Measurements from ENCODE around the gene UNC93A. TPM values are rescaled to one million over a fixed set of nuclear protein-coding genes. Genes with fewer than 3 reads are reported as not detected.
"Not testable (repeated sequence)": the region's sequence is repeated elsewhere in the genome, so short reads cannot be mapped to it uniquely, and the experiment has no call there.

The UNC93A gene
- total RNA-seq, 2 experiments from 2014 or later, result not detected

DNA sequence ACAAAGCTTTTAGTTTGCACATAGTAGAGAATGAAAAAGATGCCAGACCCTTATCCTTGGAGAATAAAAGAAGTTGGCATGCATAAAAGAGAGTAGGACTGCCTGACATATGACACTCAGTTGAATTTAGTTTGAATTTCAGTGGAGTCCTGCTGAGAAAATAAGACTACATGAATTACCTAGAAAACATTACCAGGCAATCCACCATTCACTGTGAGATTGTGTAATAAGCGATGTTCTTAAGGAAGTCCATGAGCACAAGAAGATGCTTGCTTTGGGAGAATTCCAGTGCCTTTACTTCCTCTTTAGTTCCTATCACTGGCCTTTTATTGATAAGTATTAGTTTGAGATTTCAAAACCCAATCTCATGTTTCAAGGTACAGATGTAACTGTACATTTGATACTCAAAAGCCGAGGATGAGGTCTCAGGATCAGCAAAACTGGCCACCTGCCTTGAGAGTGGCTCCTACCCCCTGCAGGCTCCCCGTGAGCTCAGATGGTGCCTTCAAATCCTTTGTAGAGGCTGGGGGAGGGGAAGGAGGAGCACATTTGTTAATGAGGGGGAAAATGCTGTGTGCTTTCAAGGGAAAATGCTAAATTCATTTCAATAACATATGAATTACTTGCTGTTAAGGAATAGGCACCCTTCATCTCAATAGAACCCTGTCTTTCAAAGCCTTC, 11.2 kb upstream of the UNC93A start:
- Histone ChIP-seq H3K4me3 (ENCODE audit: low read depth, low read length, poor library complexity, severe bottlenecking) (no peak overlapping the region), H3K79me2 (ENCODE audit: insufficient read depth, low read depth, low read length) (no peaks in the 10 kb centered on the region), H4K20me1 (ENCODE audit: insufficient read depth, low read length) (no peaks in the 10 kb centered on the region), H3K4me1 (ENCODE audit: insufficient read depth, low read length, poor library complexity, severe bottlenecking) (no peaks in the 10 kb centered on the region), H2AFZ (ENCODE audit: low read length) (no peak overlapping the region), H3K27ac (ENCODE audit: low read depth, low read length, poor library complexity, severe bottlenecking) (no peak overlapping the region), H3K9me3 (ENCODE audit: low read length) (no peaks in the 10 kb centered on the region), H3K4me2 (ENCODE audit: low read length) (no peak overlapping the region), H3K9me2 (ENCODE audit: insufficient read depth, low read length) (no peaks in the 10 kb centered on the region), H3K36me3 (ENCODE audit: insufficient read depth, low read length) (no peaks in the 10 kb centered on the region)
- ChIA-PET POLR2A (interaction anchor here (0.6 to 1.1 kb wide), 2 partner anchors 11 to 1077 kb away, joined by 3 to 7 read pairs; partner anchors contain the start of gene UNC93A), CTCF (ENCODE audit: unreplicated experiment) (no interaction called here)
- intact Hi-C loops (cut with micrococcal nuclease; ENCODE audit: unreplicated experiment), result no loop called here
- TF ChIP-seq EZH2phosphoT487 (IDR thresholded peaks at IDR 0.05; ENCODE audit: borderline replicate concordance, low read depth, low read length) (no peak), CTCF (conservative IDR thresholded peaks at IDR 0.05; ENCODE audit: low read length) (no peak)
- BruUV-seq (replicated peaks), result no TSS peak
- no peak for DNase-seq (ENCODE audit: low spot score)

DNA sequence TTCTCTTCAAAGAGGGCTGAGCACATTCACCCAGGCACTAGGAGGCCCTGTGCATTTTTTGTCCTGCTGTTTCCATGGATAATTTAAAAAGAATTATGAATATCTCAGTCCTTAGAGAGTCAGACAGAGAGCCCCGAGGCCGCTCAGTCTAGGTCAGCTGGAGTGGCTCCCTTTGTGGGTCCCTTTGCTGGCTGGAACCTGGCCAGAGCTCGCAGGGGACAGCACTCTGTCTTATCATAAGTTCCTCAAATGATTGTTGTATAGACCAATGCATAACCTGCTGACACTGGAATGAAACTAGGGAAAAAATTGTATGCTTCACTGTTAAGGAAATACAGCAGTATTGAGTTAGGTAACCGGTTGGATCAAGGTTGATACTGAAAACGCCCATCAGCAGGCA, 10.6 kb upstream of the UNC93A start:
- DNase-seq (ENCODE audit: low spot score); H3K9me2 ChIP-seq (ENCODE audit: insufficient read depth, low read length); H3K9me3 ChIP-seq (ENCODE audit: low read length); H4K20me1 ChIP-seq (ENCODE audit: insufficient read depth, low read length); CTCF ChIA-PET (ENCODE audit: unreplicated experiment); intact Hi-C loops (cut with micrococcal nuclease; ENCODE audit: unreplicated experiment); H3K36me3 ChIP-seq (ENCODE audit: insufficient read depth, low read length); H3K27ac ChIP-seq (ENCODE audit: low read depth, low read length, poor library complexity, severe bottlenecking); H2AFZ ChIP-seq (ENCODE audit: low read length); POLR2A ChIA-PET; H3K4me2 ChIP-seq (ENCODE audit: low read length); BruUV-seq (replicated peaks); H3K4me1 ChIP-seq (ENCODE audit: insufficient read depth, low read length, poor library complexity, severe bottlenecking); H3K4me3 ChIP-seq (ENCODE audit: low read depth, low read length, poor library complexity, severe bottlenecking); H3K79me2 ChIP-seq (ENCODE audit: insufficient read depth, low read depth, low read length): not testable (repeated sequence)

DNA sequence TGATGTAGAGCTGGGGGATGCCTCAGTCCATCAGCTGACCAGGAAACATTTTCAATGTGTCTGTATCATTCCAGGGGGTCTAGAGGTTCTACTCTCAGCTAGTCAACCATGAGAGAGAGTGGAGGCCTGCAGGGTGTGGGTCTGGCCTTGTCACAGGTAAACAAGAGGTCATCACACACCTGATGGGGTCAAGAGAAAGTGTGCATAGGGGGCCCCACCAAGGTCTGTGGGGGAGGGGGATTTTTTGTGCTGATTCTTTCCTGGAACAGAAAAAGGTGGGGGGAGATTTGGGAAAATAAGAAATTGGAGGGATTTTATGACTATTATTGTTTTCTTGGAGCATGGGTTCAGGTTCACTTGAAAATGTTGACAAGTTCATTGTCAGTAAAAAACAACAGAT, 8.9 kb upstream of the UNC93A start:
- Histone ChIP-seq H3K79me2 (ENCODE audit: insufficient read depth, low read depth, low read length) (no peaks in the 10 kb centered on the region), H3K4me1 (ENCODE audit: insufficient read depth, low read length, poor library complexity, severe bottlenecking) (no peaks in the 10 kb centered on the region), H3K4me2 (ENCODE audit: low read length) (no peak overlapping the region), H3K4me3 (ENCODE audit: low read depth, low read length, poor library complexity, severe bottlenecking) (no peak overlapping the region), H2AFZ (ENCODE audit: low read length) (no peak overlapping the region), H3K9me2 (ENCODE audit: insufficient read depth, low read length) (no peaks in the 10 kb centered on the region), H3K27ac (ENCODE audit: low read depth, low read length, poor library complexity, severe bottlenecking) (no peak overlapping the region), H3K36me3 (ENCODE audit: insufficient read depth, low read length) (no peaks in the 10 kb centered on the region), H3K9me3 (ENCODE audit: low read length) (no peaks in the 10 kb centered on the region), H4K20me1 (ENCODE audit: insufficient read depth, low read length) (no peaks in the 10 kb centered on the region)
- no TSS peak for BruUV-seq (replicated peaks)
- TF ChIP-seq EZH2phosphoT487 (IDR thresholded peaks at IDR 0.05; ENCODE audit: borderline replicate concordance, low read depth, low read length), result no peak
- TF ChIP-seq CTCF (conservative IDR thresholded peaks at IDR 0.05; ENCODE audit: low read length), result no peak
- CTCF ChIA-PET (ENCODE audit: unreplicated experiment), result no interaction called here
- no peak for DNase-seq (ENCODE audit: low spot score)
- POLR2A ChIA-PET, result no interaction called here
- intact Hi-C loops (cut with micrococcal nuclease; ENCODE audit: unreplicated experiment), result no loop called here

DNA sequence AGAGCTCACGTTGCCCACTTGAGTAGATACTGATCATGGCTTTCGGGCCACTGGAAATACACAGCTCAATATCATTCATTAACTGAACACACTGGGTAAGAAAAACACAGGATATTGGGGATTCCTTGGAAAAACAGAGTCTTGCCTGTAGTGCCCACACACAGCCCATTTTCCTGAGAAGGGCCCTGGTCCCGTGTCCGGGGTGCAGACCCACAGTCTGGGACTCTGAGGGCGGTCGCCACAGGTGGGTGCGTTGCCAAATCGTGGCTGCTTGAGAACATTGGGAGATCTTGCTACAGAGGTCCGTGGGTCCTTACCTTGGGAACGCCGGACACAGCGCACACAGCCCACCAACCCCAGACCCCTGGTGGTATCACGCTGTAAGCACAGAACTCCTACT, 6.5 kb upstream of the UNC93A start:
- BruUV-seq (replicated peaks); H3K9me3 ChIP-seq (ENCODE audit: low read length); H3K4me3 ChIP-seq (ENCODE audit: low read depth, low read length, poor library complexity, severe bottlenecking); H3K27ac ChIP-seq (ENCODE audit: low read depth, low read length, poor library complexity, severe bottlenecking); H3K9me2 ChIP-seq (ENCODE audit: insufficient read depth, low read length); CTCF ChIA-PET (ENCODE audit: unreplicated experiment); H2AFZ ChIP-seq (ENCODE audit: low read length); H3K79me2 ChIP-seq (ENCODE audit: insufficient read depth, low read depth, low read length); H3K36me3 ChIP-seq (ENCODE audit: insufficient read depth, low read length); DNase-seq (ENCODE audit: low spot score); POLR2A ChIA-PET; H3K4me2 ChIP-seq (ENCODE audit: low read length); H3K4me1 ChIP-seq (ENCODE audit: insufficient read depth, low read length, poor library complexity, severe bottlenecking); H4K20me1 ChIP-seq (ENCODE audit: insufficient read depth, low read length): not testable (repeated sequence)
- intact Hi-C loops (cut with micrococcal nuclease; ENCODE audit: unreplicated experiment), result loop anchor here (1.0 kb wide), 1 partner anchor 61 kb away; no protein-coding TSS in a partner anchor
